Cardiac fibroblast (primary cell): ENCODE results near the gene AFAP1L1.
A peak's percentile ranks its signal among the peaks of the same experiment; 100 is the strongest.
"Not testable (repeated sequence)": the region's sequence is repeated elsewhere in the genome, so short reads cannot be mapped to it uniquely, and the experiment has no call there.

Experiments
- DNase-seq, 2 donors: peaks; one replicate each; pipeline versions ENCODE4 v3.0.0 to v3.0.0-alpha.2; 2010; ENCODE audit warnings: low read depth in 2 of 2
- H3K4me3 ChIP-seq, 2 donors: replicated peaks in 1 of 2; 1 replicate in 1 of 2; 2 replicates in 1 of 2; pipeline ENCODE4 v1.5.1; 2011; ENCODE audit warnings: low read depth in 2 of 2, low read length in 2 of 2, mild to moderate bottlenecking in 2 of 2, moderate library complexity in 1 of 2
- TF ChIP-seq, protein P1 (sequence below): IDR thresholded peaks from one replicate; pipeline ENCODE4 v1.5.1; 2011; ENCODE audit warnings: low read depth, mild to moderate bottlenecking, low read length, inconsistent platforms

AFAP1L1 gene

GRCh38 chr5:149383399-149383798 is 111.7 kb downstream of the AFAP1L1 start:
- TF ChIP-seq, protein P1, sequence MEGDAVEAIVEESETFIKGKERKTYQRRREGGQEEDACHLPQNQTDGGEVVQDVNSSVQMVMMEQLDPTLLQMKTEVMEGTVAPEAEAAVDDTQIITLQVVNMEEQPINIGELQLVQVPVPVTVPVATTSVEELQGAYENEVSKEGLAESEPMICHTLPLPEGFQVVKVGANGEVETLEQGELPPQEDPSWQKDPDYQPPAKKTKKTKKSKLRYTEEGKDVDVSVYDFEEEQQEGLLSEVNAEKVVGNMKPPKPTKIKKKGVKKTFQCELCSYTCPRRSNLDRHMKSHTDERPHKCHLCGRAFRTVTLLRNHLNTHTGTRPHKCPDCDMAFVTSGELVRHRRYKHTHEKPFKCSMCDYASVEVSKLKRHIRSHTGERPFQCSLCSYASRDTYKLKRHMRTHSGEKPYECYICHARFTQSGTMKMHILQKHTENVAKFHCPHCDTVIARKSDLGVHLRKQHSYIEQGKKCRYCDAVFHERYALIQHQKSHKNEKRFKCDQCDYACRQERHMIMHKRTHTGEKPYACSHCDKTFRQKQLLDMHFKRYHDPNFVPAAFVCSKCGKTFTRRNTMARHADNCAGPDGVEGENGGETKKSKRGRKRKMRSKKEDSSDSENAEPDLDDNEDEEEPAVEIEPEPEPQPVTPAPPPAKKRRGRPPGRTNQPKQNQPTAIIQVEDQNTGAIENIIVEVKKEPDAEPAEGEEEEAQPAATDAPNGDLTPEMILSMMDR: no peak
- peak in 1 of 2 donors; percentile 33 for DNase-seq
- no peak overlapping the region for H3K4me3 ChIP-seq

DNA sequence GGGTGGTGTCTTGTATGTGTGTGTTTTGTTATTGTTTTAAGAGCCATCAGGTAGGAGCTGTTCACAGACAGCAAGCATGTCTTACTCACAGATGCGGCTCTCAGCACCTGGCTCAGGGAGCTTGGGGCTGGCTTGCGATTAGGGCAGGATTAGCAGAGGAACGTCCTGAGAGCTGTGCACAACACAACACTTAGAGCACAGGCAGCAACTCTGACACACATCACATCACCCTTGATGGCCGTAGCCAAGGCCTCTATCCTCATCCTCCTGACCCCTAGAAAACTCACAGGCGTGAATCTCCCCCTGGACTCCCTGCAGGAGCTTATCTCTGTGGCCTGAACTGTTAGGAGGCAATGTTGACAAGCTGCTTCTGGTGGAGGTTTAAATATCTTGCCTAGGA is 114.5 kb downstream of the AFAP1L1 start:
- no peak for DNase-seq
- no peak overlapping the region for H3K4me3 ChIP-seq
- TF ChIP-seq, protein P1: no peak

DNA sequence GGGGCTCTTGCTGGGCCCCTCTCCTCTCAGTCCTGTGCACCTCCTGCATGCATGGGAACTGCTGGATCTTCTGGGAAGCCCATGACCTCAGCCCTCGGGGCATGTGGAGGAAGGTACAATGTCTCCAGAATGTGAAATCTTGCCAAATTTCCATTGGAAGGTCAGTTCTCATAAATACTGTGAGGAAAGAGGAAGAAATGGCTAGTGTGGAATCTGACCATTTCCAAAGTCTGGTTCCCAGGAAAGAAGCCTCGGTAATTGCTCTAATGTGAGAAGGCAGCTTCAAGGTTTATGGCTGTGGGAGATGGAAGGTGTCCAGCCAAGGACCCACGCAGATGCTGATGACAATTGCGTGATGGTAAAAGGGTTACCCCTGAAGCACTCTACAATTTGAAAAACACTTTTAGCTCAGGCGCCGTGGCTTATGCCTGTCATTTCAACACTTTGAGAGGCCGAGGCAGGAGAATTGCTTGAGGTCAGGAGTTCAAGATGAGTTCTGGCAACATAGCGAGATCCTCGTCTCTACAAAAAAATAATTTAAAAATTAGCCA is 115.5 kb downstream of the AFAP1L1 start:
- TF ChIP-seq, protein P1: no peak
- peak; percentile 62 to 87 for DNase-seq

DNA sequence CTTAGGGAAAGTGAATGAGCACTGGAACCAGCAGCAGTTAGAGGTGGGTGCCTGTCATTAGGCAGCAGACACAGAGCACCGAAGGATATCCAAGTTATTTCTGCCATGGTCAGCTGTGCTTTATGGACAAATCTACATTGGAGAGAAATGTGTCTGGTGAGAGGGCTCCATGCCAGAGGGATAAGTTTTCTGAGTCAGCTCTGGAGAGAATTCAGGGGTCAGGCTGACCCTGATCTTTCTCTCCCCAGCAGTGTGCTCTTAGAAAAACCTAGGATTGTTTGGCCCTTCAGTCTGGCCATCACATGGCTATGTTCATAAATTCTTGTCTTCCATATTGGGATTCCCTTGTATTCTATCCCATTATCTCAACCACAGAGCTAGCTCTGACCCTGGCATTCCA is 116.3 kb downstream of the AFAP1L1 start:
- no peak overlapping the region for H3K4me3 ChIP-seq
- TF ChIP-seq, protein P1: no peak
- DNase-seq: peak; percentile 62 to 91

More for the DNA sequence above, 115.5 kb downstream of the AFAP1L1 start:
- H3K4me3 ChIP-seq: no peak overlapping the region

- no peak overlapping the region for H3K4me3 ChIP-seq
- TF ChIP-seq, protein P1: no peak
- DNase-seq: no peak
Observed at GRCh38 chr5:149388498-149389190, 117.0 kb downstream of the AFAP1L1 start.

GRCh38 chr5:149389552-149390495 is 118.2 kb downstream of the AFAP1L1 start:
- DNase-seq: no peak
- no peak overlapping the region for H3K4me3 ChIP-seq
- TF ChIP-seq, protein P1: no peak

- H3K4me3 ChIP-seq, DNase-seq: not testable (repeated sequence)
Observed at GRCh38 chr5:149391076-149391475, 119.4 kb downstream of the AFAP1L1 start.
